RKO (cell line): ENCODE data around the gene ARHGEF1.
A peak's percentile ranks its signal among the peaks of the same experiment; 100 is the strongest.

ENCODE experiments used
- DNase-seq: peaks from one replicate; pipeline ENCODE4 v3.0.0-alpha.2; 2016; ENCODE audit warnings: low spot score

The ARHGEF1 gene, protein sequence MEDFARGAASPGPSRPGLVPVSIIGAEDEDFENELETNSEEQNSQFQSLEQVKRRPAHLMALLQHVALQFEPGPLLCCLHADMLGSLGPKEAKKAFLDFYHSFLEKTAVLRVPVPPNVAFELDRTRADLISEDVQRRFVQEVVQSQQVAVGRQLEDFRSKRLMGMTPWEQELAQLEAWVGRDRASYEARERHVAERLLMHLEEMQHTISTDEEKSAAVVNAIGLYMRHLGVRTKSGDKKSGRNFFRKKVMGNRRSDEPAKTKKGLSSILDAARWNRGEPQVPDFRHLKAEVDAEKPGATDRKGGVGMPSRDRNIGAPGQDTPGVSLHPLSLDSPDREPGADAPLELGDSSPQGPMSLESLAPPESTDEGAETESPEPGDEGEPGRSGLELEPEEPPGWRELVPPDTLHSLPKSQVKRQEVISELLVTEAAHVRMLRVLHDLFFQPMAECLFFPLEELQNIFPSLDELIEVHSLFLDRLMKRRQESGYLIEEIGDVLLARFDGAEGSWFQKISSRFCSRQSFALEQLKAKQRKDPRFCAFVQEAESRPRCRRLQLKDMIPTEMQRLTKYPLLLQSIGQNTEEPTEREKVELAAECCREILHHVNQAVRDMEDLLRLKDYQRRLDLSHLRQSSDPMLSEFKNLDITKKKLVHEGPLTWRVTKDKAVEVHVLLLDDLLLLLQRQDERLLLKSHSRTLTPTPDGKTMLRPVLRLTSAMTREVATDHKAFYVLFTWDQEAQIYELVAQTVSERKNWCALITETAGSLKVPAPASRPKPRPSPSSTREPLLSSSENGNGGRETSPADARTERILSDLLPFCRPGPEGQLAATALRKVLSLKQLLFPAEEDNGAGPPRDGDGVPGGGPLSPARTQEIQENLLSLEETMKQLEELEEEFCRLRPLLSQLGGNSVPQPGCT

GRCh38 chr19:41882568-41883462 is at the start of gene ARHGEF1:
ARHGEF1 (plus strand) TSS chr19:41883184; CDS start chr19:41888083, 4,899 bp downstream.
- peak; percentile 63 for DNase-seq

DNA sequence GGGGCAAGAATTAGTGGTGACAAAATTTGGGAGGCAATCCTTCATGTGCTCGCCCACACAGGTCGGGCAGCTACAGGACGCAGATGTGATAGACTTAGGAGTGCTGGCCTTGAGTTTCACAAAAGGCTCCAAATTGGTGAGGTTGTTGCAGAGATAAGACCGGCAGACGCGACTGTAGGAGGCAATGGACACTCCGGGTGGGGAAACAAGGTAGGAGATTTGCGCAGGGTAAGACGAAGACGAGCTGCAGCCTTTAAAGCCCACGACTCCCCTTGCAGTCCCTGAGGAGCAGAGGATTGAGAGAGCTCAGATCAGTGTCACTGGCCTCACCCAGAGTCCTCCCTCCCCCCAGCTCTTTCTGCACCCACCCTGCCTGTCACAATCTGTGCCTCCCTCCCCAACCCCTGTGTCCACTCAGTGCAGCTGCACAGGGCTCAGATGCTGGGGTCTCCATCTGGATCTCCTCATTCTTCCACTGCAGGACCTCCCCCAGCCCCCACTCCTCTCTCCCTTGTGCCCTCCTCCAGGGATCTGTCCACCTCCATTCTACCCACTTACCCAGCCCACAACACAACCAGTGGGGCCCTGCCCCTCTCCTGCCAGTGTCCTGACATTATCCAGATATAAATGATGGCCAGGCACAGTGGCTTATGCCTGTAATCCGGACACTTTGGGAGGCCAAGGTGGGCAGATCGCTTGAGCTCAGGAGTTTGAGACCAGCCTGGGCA is 44.8 kb upstream of the ARHGEF1 start:
- no peak for DNase-seq

DNA sequence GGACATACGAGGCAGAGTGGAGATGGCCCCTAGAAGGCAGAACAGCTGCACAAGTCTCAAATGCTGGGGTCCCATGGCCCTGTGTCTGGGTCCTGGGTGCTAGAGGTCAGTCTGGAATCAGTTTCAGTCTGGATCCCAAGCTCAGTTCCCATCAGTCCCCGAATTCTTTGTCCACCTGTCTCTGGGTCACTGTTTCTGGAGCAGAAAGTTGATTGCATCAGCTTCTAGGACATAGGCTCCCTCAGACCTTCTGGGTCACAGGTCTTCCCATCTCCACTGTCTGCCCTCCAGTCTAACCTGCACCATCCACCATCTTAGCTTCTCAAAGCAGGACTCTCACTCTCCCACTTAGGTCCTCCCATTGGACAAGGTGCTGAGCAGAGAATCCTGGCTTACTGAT is 43.8 kb upstream of the ARHGEF1 start:
- no peak for DNase-seq

GRCh38 chr19:41843371-41843770 is 39.6 kb upstream of the ARHGEF1 start:
- DNase-seq: no peak

DNA sequence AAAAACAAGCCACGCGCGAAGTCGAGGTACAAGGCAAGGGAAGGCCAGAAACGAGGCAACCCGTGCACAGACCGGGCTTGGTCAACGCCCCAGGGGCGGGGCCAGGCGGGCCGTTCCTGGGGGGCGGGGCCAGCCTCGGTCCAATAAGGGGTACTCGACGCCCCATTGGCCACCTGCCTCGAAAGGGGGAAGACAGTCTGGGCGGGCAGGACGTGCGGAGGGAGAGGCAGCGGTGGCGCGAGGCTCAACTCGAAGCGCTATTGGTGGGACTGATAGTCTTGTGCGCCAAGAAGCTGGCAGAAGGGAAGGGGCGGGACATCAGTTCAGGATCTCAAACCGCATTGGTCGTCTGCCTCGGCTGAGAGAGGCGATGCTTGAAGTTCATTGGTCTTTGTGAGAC is 38.4 kb upstream of the ARHGEF1 start, which contains the start of gene LYPD4:
Gene LYPD4, minus strand, starts transcription at position 83 of the 400 bp plus-strand sequence. CDS start 5,398 bp downstream, outside the sequence.
- DNase-seq: no peak

DNA sequence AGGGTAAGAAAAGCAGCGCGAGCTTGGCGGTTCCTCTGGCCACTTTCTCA is 38.2 kb upstream of the ARHGEF1 start, which contains the start of gene DMRTC2:
Gene DMRTC2, plus strand, starts transcription at position 42 of the 50 bp plus-strand sequence. CDS start 2,387 bp downstream, outside the sequence.
- DNase-seq: no peak

DNA sequence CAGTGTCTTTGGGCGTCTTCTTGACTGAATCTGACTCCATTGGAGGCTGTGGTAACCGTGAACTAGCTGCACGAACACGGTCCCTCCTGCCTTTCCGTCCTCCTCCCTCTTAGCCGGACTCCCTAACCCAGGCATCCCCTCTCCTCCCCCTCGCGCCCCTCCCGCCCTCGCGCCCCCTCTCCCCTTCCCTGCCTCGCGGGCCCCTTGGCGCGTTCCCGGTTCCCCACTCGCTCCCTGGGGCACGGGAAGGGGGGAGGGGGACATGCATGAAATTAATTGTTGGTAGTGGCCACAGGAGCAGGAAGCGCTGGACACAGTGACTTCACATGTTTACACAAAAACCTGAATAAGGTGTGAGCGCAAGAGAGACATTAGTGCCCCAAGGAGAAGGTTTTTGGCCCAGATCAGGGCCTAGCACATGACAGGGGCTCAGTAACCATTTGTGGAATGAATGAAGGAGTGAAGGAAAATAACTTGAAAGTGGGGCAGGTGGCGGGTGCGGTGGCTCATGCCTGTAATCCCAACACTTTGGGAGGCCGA is 37.9 kb upstream of the ARHGEF1 start:
- no peak for DNase-seq

DNA sequence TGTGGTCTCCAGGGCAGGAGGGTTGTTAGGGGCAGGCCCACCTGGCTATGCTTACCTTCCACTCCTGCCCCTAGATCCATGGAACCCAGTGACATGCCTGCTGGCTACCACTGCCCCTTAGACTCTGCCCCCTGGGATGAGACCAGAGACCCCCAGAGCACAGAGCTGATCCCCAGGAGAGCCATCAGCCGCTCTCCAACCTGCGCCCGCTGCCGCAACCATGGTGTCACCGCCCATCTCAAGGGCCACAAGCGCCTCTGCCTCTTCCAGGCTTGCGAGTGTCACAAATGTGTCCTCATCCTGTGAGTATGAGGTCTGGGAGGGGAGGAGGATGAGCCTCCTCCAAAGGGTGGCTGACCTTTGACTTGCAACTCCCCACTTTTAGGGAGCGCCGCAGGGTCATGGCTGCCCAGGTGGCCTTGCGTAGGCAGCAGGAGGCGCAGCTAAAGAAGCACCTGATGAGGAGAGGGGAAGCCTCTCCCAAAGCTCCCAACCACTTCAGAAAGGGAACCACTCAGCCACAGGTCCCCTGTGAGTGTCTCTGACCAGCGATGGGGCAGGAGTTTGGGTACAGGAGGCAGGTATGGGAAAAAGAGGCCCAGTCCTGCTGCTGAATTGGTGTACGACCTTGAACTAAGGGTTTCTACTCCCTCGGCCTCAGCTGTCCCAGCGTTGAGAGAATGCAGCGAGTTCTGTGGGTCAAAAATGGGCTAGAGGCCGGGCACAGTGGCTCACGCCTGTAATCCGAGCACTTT is 35.5 kb upstream of the ARHGEF1 start:
- DNase-seq: no peak

- no peak for DNase-seq
These were observed 34.3 kb upstream of the ARHGEF1 start for GRCh38 chr19:41848666-41849065.

GRCh38 chr19:41849067-41849466 is 33.9 kb upstream of the ARHGEF1 start:
- no peak for DNase-seq

- no peak for DNase-seq
These were observed 32.6 kb upstream of the ARHGEF1 start for GRCh38 chr19:41850381-41850780.

GRCh38 chr19:41851456-41851855 is 31.5 kb upstream of the ARHGEF1 start:
- DNase-seq: no peak

- DNase-seq: no peak
These were observed 29.6 kb upstream of the ARHGEF1 start for GRCh38 chr19:41853344-41853743.

DNA sequence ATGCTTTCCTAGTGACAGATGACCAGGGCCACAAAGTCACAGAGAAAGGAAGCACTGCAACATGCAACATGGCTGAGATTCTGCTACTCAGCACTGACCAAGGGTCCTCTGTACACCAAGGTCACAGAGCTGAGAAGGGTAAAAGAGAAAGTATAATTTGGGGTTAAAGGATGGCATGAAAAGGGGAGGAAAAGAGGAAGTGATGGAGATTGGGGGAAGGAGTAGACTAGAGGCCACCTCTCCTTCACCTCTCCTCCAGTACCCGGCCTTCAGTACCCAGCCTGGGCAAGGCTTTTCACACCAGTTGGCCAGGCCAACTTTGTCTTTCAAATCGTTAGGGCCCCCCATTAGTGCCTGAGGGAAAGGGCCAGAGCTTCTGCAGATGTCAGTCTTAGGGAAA is 29.2 kb upstream of the ARHGEF1 start:
- DNase-seq: no peak

- DNase-seq: no peak
These were observed 23.8 kb upstream of the ARHGEF1 start for GRCh38 chr19:41859213-41859617.

DNA sequence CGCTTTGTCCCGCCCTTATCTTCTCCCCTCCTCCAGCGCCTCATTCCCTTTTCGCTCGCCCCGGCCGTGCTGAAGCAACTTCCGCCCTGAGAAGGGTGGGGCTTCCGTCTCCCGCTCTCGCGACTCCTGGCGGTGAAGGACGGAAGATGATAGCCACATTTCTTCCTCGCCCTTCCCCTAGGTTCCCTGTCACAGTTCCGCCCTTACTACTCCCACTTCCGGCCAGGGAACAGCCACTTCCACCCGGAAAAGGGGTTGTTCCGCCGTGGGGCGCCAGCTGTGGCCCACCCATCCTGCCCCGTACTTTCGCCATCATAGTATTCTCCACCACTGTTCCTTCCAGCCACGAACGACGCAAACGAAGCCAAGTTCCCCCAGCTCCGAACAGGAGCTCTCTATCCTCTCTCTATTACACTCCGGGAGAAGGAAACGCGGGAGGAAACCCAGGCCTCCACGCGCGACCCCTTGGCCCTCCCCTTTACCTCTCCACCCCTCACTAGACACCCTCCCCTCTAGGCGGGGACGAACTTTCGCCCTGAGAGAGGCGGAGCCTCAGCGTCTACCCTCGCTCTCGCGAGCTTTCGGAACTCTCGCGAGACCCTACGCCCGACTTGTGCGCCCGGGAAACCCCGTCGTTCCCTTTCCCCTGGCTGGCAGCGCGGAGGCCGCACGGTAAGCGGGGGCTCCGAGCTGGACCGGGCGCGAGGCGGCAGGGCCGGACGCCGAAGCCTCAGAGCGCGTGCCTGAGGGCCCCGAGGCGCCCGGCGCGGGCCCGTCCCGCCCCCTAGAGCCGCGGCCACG is 23.2 kb upstream of the ARHGEF1 start, which contains the start of gene RPS19:
Gene RPS19, plus strand, starts transcription at position 638 of the 801 bp plus-strand sequence. CDS start 520 bp downstream, outside the sequence.
- DNase-seq: peak; percentile 95

DNA sequence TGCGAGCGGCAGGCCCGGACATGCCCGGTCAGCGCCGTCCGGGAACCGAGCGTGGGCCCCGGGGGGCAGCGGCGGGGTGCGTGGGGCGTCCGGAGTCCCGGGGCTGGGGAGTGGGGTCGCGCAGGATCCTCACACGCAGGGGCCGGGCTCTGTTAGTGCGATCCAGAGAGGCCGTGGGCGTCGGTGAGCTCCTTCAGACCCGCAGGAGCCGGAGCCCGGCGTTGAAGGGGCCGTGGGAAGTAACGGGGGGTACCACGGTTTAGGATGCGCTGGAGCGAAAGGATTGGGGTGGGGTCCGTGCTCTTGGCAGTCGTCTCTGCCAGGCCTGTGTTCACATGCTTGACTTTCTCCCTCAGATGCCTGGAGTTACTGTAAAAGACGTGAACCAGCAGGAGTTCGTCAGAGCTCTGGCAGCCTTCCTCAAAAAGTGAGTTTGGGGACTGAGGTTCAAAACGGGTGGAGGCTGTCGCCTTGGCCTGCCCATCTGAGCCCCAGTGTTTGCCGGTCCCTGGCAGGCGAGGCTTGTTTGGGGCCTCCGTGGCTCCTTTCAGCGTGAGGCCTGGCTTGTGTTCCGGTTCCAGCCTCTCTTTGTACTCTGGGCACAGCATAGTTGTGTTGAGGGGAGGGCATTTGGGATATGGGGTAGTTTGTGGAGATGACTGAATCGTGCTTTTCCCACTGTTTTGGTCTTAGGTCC is 22.4 kb upstream of the ARHGEF1 start:
- DNase-seq: no peak

- no peak for DNase-seq
These were observed 21.7 kb upstream of the ARHGEF1 start for GRCh38 chr19:41861116-41861768.
